Transverse colon (tissue), 3 donors: Measurements from ENCODE around the gene MMP12.

Source experiments
- CTCF ChIP-seq, 5 experiments: fragments of 200-600 bp in 3 of 5; fragments of 450-650 bp in 2 of 5; sonication (generic) in 3 of 5; IDR thresholded peaks; 1 replicate in 2 of 5; 2 replicates in 3 of 5; pipeline ENCODE4 v1.5.1; 2016 to 2017; ENCODE audit warnings: antibody characterized with exemption in 5 of 5, inconsistent platforms in 3 of 5, mild to moderate bottlenecking in 2 of 5, moderate library complexity in 1 of 5
- POLR2A ChIP-seq: fragments of 450-650 bp; IDR thresholded peaks from one replicate; pipeline ENCODE4 v1.6.1; 2016; ENCODE audit warnings: antibody characterized with exemption, mild to moderate bottlenecking, moderate library complexity

DNA sequence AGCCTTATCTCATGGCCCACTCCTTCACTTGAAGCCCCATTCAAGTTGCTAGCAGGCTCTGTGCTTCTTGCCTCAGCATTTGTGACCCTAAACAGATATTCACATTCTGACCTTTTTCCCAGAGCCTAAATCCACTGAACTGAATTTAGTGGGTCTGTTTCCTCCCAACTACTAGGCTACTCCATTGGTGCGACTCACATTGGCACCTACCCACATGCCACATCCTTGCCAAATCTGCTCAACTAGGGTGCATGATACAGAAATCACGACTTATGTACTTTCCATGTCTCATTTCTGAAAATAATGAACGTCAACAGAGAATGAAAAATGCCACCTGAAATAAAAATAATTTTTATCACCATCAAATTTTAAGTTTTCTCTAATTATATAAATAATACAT, 8.4 kb upstream of the MMP12 start:
- TF ChIP-seq CTCF (IDR thresholded peaks at IDR 0.05) (no peak), POLR2A (no peak)
